HepG2 (cell line): ENCODE data around the gene CTXN1. TPM values are rescaled to one million over a fixed set of nuclear protein-coding genes. Genes with fewer than 3 reads are reported as not detected.
A peak's percentile ranks its signal among the peaks of the same experiment; 100 is the strongest.

ENCODE experiments used
- ATAC-seq: fragments of 200-7000 bp; cut with Tn5 transposase; 3 replicates; pipeline ENCODE4 v1.9.1; 2020; ENCODE audit warnings: mild to moderate bottlenecking, moderate library complexity
- BruUV-seq: library from RNA; stranded (reverse); fragments of 400-500 nt; replicated peaks from 2 replicates; lab custom pipeline; 2021; lab: Mats Ljungman, UMichigan
- CTCF ChIA-PET: fragments of 300-600 bp; formaldehyde crosslinking; extraction: SDS; loops from one replicate; lab custom pipeline; 2021; ENCODE audit warnings: low total read pairs, inconsistent platforms, low intra/inter-chr PET ratio; lab: Yijun Ruan, JAX
- POLR2A ChIA-PET: fragments of 350-600 bp; sonication (Branson Sonifier 250); formaldehyde crosslinking; loops from one replicate; lab custom pipeline; 2020; ENCODE audit warnings: antibody characterized with exemption, inconsistent platforms; lab: Yijun Ruan, JAX
- DNase-seq: peaks from one replicate; pipeline ENCODE4 v3.0.0-alpha.2; 2015; ENCODE audit warnings: low spot score
- FAIRE-seq: peaks from 3 replicates; lab custom pipeline; 2011; peaks lifted over from hg19 to GRCh38; lab: Jason Lieb, UNC
- H2AFZ ChIP-seq: one replicate; pipeline ENCODE4 v1.6.1; 2011; ENCODE audit warnings: low read length, inconsistent platforms
- H3K27ac ChIP-seq: fragments of 300-600 bp; 3 replicates; pipeline ENCODE4 v1.8.0; 2011; ENCODE audit warnings: mixed run types, mild to moderate bottlenecking, mixed read lengths, low read length, inconsistent platforms; ENCODE audit not compliant: insufficient read depth; ENCODE audit errors: extremely low read length
- H3K27me3 ChIP-seq, 2 experiments: fragments of 200-600 bp in 1 of 2; 2 replicates in 1 of 2; 3 replicates in 1 of 2; pipeline versions ENCODE4 v1.6.0 to v1.8.0; 2011; ENCODE audit warnings: low read length in 2 of 2, mild to moderate bottlenecking in 2 of 2, moderate library complexity in 2 of 2, inconsistent platforms in 1 of 2; ENCODE audit not compliant: insufficient read depth in 2 of 2, control insufficient read depth in 1 of 2
- H3K36me3 ChIP-seq, 2 experiments: fragments of 200-600 bp in 1 of 2; replicated peaks in 1 of 2; 2 replicates in 1 of 2; 3 replicates in 1 of 2; pipeline versions ENCODE4 v1.5.1 to v1.8.0; 2011; ENCODE audit warnings: low read length in 2 of 2, inconsistent platforms in 1 of 2; ENCODE audit not compliant: insufficient read depth in 2 of 2, control insufficient read depth in 1 of 2
- H3K4me1 ChIP-seq: 2 replicates; pipeline ENCODE4 v1.5.1; 2012; ENCODE audit warnings: low read length, inconsistent platforms; ENCODE audit not compliant: insufficient read depth
- H3K4me2 ChIP-seq: 2 replicates; pipeline ENCODE4 v1.6.0; 2011; ENCODE audit warnings: low read depth, low read length, inconsistent platforms
- H3K4me3 ChIP-seq, 3 experiments: fragments of 200-600 bp in 1 of 3; sonication (generic), shearing (Covaris generic) in 1 of 3; replicated peaks in 1 of 3; 2 replicates each; pipeline ENCODE4 v1.5.1; 2011 to 2016; ENCODE audit warnings: low read length in 3 of 3, inconsistent platforms in 2 of 3, low read depth in 2 of 3, mild to moderate bottlenecking in 2 of 3, control low read depth in 1 of 3, mixed read lengths in 1 of 3; ENCODE audit not compliant: insufficient read depth in 1 of 3
- H3K79me2 ChIP-seq: one replicate; pipeline ENCODE4 v1.6.1; 2011; ENCODE audit warnings: low read length, inconsistent platforms; ENCODE audit not compliant: insufficient read depth
- H3K9ac ChIP-seq: 2 replicates; pipeline ENCODE4 v1.6.0; 2011; ENCODE audit warnings: mild to moderate bottlenecking, low read depth, low read length, inconsistent platforms; ENCODE audit not compliant: insufficient read depth
- H3K9me3 ChIP-seq: 2 replicates; pipeline ENCODE4 v1.5.1; 2012; ENCODE audit warnings: mild to moderate bottlenecking, low read length
- H4K20me1 ChIP-seq: 2 replicates; pipeline ENCODE4 v1.6.0; 2011; ENCODE audit warnings: inconsistent platforms, mild to moderate bottlenecking, low read length, moderate library complexity; ENCODE audit not compliant: insufficient read depth
- AGO2 ChIP-seq: fragments of 200-400 bp; formaldehyde crosslinking; optimal IDR thresholded peaks from 2 replicates; pipeline ENCODE3; 2017; ENCODE audit warnings: mild to moderate bottlenecking, low read depth, low read length, moderate library complexity
- CREM ChIP-seq, 2 experiments: sonication (generic) in 1 of 2; formaldehyde crosslinking in 1 of 2; IDR thresholded peaks; 2 replicates each; pipeline versions ENCODE4 v1.4.0 to v1.6.1; 2016 to 2020; ENCODE audit warnings: antibody characterized with exemption in 1 of 2, mild to moderate bottlenecking in 1 of 2, missing genetic modification reagents in 1 of 2
- HMGXB4 ChIP-seq, 2 experiments: sonication (generic) in 1 of 2; formaldehyde crosslinking in 1 of 2; IDR thresholded peaks; 2 replicates each; pipeline versions ENCODE4 v1.4.0 to v1.6.1; 2018 to 2020; ENCODE audit warnings: missing genetic modification reagents in 2 of 2, borderline replicate concordance in 1 of 2, low read depth in 1 of 2, mild to moderate bottlenecking in 1 of 2, missing biosample characterization in 1 of 2
- RBM22 ChIP-seq: fragments of 200-400 bp; formaldehyde crosslinking; optimal IDR thresholded peaks from 2 replicates; pipeline ENCODE3; 2017; ENCODE audit warnings: mild to moderate bottlenecking, low read length, moderate library complexity
- WGBS: methylation state at CpG from one replicate; pipeline ENCODE4 v1.1.6; 2017; ENCODE audit warnings: low lambda C conversion rate; 5-methylcytosine and 5-hydroxymethylcytosine counted together
- in situ Hi-C: cut with HindIII; loops from 2 replicates; pipeline ENCODE4 v1.10.0; 2017; ENCODE audit warnings: low pct_unique_long_range_greater_than_20kb; ENCODE audit not compliant: extremely low pct_ligation_motif_present
- intact Hi-C: fragments of 100-400 bp; cut with micrococcal nuclease; formaldehyde crosslinking; loops from one replicate; pipeline ENCODE4 v1.10.0; 2022; ENCODE audit not compliant: unreplicated experiment
- polyA plus RNA-seq, 8 experiments: library from polyadenylated mRNA; depleted of rRNA in 3 of 8; stranded (reverse) in 7 of 8; unstranded in 1 of 8; fragments of >200 nt; fragmentation: Illumina TruSeq in 4 of 8; extraction: Trizol in 4 of 8; gene quantifications; 2 replicates each; pipeline versions ENCODE4 v1.2.1 to v1.2.3, GENCODE V29; 2011 to 2016; ENCODE audit warnings: low read depth in 4 of 8, missing spikeins in 1 of 8, mixed read lengths in 1 of 8; ENCODE audit not compliant: insufficient read depth in 1 of 8
- total RNA-seq, 5 experiments: library from RNA; depleted of rRNA; stranded (reverse); fragments of >200 nt; fragmentation: Illumina TruSeq; extraction: Trizol; gene quantifications; 2 replicates each; pipeline ENCODE4 v1.2.3, GENCODE V29; 2016; ENCODE audit warnings: low read depth in 1 of 5

The CTXN1 gene
- total and polyA plus RNA-seq, 2 of the 13 experiments (the other 11 are each of a cell fraction or from before 2014, with no cell fraction given): 0.11 TPM; not detected in 1

GRCh38 chr19:7968796-7969554 lies 43.0 kb upstream of the CTXN1 start (continued):
- TF ChIP-seq HMGXB4 (CRISPR knock-in tag; IDR thresholded peaks at IDR 0.05; ENCODE audit: borderline replicate concordance in 1 of 2, low read depth in 1 of 2): no peak

GRCh38 chr19:7968008-7968795 lies 42.3 kb upstream of the CTXN1 start:
- TF ChIP-seq CREM (IDR thresholded peaks at IDR 0.05) (no peak), CREM (CRISPR knock-in tag; IDR thresholded peaks at IDR 0.05) (no peak), AGO2 (peak; percentile 54), RBM22 (peak; percentile 37)
- WGBS: 97% methylated on average over 6 of the region's 15 CpGs
- Histone ChIP-seq H4K20me1 (peaks cover 3% of the 10 kb centered on the region; the same call in 1 of the 2 replicates), H3K9ac (no peak overlapping the region), H3K36me3 (peaks cover 24 to 73% of the 10 kb centered on the region in 2 experiments; a peak in 4 of 5 replicates), H3K79me2 (no peaks in the 10 kb centered on the region), H3K9me3 (no peaks in the 10 kb centered on the region), H3K27me3 (no peaks in the 10 kb centered on the region), H2AFZ (no peak overlapping the region), H3K27ac (no peak overlapping the region), H3K4me3 (no peak overlapping the region), H3K4me2 (no peak overlapping the region), H3K4me1 (peaks cover 3% of the 10 kb centered on the region; the same call in 1 of the 2 replicates)
- no TSS peak for BruUV-seq
- ATAC-seq (no peak), FAIRE-seq (no peak), DNase-seq (no peak)
- intact Hi-C loops (no loop called here), in situ Hi-C loops (no loop called here)
- POLR2A ChIA-PET: no interaction called here
- CTCF ChIA-PET: no interaction called here
